Lower leg skin (tissue), 3 donors: ENCODE data around the gene TIMM17A.

Experiments
- POLR2A ChIP-seq, 2 donors: fragments of 450-650 bp; IDR thresholded peaks; one replicate each; pipeline ENCODE4 v1.6.1; 2016 to 2017; ENCODE audit warnings: antibody characterized with exemption in 2 of 2, mild to moderate bottlenecking in 1 of 2, moderate library complexity in 1 of 2
- TF ChIP-seq, protein P1 (sequence below), 3 donors: fragments of 450-650 bp; IDR thresholded peaks; one replicate each; pipeline ENCODE4 v1.5.1; 2016; ENCODE audit warnings: antibody characterized with exemption in 3 of 3, mild to moderate bottlenecking in 3 of 3, moderate library complexity in 2 of 3

GRCh38 chr1:201982623-201983379 lies 27.5 kb downstream of the TIMM17A start, which contains the start of gene RNPEP:
- TF ChIP-seq, protein P1, sequence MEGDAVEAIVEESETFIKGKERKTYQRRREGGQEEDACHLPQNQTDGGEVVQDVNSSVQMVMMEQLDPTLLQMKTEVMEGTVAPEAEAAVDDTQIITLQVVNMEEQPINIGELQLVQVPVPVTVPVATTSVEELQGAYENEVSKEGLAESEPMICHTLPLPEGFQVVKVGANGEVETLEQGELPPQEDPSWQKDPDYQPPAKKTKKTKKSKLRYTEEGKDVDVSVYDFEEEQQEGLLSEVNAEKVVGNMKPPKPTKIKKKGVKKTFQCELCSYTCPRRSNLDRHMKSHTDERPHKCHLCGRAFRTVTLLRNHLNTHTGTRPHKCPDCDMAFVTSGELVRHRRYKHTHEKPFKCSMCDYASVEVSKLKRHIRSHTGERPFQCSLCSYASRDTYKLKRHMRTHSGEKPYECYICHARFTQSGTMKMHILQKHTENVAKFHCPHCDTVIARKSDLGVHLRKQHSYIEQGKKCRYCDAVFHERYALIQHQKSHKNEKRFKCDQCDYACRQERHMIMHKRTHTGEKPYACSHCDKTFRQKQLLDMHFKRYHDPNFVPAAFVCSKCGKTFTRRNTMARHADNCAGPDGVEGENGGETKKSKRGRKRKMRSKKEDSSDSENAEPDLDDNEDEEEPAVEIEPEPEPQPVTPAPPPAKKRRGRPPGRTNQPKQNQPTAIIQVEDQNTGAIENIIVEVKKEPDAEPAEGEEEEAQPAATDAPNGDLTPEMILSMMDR (IDR thresholded peaks at IDR 0.05) = no peak
- TF ChIP-seq POLR2A (IDR thresholded peaks at IDR 0.05) = no peak
